ENCODE data around the gene CHCHD6.

Gene CHCHD6

DNA sequence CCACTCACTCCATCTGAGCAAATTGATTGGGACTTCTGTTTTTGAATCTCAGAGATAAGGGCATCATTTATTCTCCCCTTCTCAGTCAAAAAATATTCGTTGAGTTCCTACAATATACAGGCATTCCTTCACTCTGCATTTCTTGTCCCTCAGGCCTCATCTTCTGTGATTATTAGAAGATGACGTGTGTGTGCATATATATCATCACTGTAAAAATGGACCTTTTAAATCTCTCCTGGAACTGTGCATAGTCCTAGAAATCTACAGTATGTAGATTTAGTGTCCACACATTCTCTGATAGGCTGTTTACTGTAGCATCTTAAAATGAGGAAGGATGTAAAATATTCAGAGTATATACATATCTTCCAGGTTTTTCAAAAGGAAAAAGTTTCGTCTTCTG lies 235.7 kb downstream of the CHCHD6 start:
- DNase-seq (ENCODE audit: low read depth) = no peak

- DNase-seq (ENCODE audit: low read depth) = peak; percentile 45
These were observed 237.8 kb downstream of the CHCHD6 start for GRCh38 chr3:126941721-126942270.

- no peak for DNase-seq (ENCODE audit: low read depth)
These were observed 240.3 kb downstream of the CHCHD6 start for GRCh38 chr3:126944089-126944965.

GRCh38 chr3:126945171-126945721 lies 241.2 kb downstream of the CHCHD6 start:
- no peak for DNase-seq (ENCODE audit: low read depth)

DNA sequence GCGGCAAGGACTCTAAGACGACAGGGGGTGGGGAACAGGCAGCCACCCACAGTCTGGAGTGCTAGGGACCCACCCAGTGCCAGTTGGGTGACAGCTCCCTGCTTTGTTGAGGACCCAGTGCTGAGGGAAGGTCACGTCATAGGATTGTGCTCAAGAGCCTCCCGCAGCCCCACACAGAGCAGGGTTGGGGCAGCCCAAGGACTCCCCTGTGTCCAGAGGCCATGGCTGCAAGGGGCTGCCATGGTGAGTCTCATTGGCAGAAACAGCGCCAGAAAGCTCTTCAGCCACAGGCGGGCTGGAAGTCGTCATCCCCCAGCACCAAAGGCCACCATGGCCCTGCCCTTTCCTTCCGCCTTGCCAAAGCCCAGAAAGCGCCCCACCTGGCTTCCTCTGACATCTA lies 241.9 kb downstream of the CHCHD6 start:
- no peak for DNase-seq (ENCODE audit: low read depth)

GRCh38 chr3:126946405-126946804 lies 242.4 kb downstream of the CHCHD6 start:
- no peak for DNase-seq (ENCODE audit: low read depth)

GRCh38 chr3:126947429-126947828 lies 243.4 kb downstream of the CHCHD6 start:
- DNase-seq (ENCODE audit: low read depth) = no peak

DNA sequence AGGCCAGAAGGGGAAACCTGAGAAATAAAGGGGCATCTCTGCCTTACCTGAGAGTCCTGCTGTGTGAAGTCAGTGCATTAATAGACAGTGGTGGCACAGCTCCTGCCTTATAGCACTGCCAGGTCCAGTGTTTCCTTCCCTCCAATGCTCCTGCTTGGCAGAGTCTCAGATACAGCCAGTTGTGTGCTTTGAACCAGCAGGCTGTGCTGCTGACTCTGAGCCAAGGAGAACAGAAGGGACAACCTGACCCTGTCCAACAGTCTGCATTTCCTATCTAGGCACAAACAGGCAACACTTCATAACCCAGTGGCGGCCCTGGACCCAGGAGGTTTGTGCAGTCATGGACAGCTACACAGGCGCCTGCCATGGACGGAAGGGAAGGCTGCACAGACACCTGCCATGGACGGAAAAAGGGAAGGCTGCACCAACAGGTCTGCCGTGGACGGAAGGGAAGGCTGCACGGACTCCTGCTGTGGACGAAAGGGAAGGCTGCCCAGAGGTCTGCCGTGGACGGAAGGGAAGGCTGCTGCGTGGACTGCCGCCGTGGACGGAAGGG lies 245.0 kb downstream of the CHCHD6 start:
- DNase-seq (ENCODE audit: low read depth) = no peak

GRCh38 chr3:126951561-126951960 lies 247.5 kb downstream of the CHCHD6 start:
- DNase-seq (ENCODE audit: low read depth) = no peak

DNA sequence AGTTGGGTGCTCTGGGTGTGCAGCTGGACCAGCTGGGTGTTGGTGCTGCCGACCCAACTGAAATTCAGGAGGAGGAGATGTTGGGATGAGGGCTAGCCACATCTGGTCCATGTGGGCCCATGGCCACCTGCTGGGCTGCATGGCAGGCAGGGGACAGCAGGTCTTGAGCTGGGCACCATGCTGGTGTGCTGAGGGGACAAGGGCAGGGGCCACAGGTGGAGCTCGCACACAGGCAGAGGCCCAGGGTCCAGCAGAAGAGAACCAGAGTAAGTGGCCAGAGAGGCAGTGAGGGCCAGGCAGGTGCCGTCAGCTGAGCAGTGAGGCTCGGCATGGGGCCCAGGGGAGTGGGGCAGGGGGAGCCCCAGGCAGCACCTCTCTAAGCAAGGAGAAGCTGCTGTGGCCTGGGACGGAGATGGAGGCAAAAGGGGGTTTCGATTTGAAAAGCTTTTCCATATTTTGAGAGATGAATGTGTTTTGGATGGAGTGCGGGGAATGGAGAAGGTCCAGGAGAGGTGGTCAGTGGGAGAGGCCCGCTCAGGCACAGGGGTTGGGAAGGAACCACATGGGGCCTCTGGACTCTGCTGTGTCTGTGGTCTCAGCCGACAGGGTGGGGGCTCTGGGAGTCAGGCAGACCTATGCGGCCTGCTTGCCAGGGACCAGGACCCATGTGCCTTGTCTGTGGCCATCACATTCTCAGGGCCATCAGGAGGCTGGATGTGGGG lies 248.4 kb downstream of the CHCHD6 start:
- no peak for DNase-seq (ENCODE audit: low read depth)

DNA sequence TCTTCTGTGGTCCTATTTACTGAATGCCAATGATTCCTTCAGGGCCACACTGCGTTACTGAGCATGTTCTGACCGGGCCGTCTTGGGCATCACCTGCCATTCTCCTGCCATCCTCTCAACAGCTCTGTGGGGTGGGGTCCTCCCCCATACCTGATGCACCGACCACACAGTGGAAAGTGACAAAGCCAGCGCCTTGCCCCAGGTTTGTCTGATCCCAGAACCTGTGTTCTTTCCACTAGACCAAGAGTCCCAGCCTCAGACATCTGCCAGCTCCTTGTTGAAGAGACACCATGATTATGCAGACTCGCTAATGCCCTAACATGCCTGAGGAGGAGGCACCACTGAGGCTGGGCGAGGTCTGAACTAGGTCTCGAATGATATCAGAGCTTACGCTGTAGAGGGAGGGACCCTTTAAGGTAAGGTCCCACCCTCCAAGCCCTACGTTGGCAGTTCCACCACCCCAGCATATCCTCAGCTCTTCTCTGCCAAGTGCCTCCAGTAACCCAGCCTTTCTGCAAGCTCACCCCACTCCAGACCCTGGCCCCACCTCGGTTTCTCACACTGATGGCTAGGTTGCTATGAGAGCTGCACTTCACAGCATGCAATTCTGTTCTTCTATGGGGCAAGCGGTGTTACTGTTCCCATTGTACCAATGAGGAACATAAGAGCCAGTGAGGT lies 249.1 kb downstream of the CHCHD6 start:
- DNase-seq (ENCODE audit: low read depth) = no peak

- peak; percentile 63 for DNase-seq (ENCODE audit: low read depth)
These were observed 250.3 kb downstream of the CHCHD6 start for GRCh38 chr3:126954141-126954842.

GRCh38 chr3:126955004-126955790 lies 251.2 kb downstream of the CHCHD6 start:
- no peak for DNase-seq (ENCODE audit: low read depth)

DNA sequence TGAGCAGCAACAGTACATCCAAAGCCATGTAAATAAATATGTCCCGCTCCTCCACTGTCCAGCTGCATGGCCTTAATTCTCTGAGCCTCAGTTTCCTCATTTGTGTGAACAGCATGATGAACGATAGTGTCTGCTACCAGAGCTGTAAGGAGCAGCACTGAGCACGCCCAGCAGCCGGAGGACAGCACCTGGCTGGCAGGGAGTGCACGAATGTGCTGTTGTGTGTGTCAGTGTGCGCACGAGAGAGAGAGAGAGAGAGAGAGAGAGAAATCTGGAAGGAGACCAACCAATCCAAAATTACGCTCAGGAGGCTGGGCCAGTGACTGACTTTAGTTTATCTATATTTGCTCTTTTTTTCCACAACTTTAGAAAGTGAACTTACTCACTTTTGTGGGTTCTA lies 252.3 kb downstream of the CHCHD6 start:
- DNase-seq (ENCODE audit: low read depth) = no peak

DNA sequence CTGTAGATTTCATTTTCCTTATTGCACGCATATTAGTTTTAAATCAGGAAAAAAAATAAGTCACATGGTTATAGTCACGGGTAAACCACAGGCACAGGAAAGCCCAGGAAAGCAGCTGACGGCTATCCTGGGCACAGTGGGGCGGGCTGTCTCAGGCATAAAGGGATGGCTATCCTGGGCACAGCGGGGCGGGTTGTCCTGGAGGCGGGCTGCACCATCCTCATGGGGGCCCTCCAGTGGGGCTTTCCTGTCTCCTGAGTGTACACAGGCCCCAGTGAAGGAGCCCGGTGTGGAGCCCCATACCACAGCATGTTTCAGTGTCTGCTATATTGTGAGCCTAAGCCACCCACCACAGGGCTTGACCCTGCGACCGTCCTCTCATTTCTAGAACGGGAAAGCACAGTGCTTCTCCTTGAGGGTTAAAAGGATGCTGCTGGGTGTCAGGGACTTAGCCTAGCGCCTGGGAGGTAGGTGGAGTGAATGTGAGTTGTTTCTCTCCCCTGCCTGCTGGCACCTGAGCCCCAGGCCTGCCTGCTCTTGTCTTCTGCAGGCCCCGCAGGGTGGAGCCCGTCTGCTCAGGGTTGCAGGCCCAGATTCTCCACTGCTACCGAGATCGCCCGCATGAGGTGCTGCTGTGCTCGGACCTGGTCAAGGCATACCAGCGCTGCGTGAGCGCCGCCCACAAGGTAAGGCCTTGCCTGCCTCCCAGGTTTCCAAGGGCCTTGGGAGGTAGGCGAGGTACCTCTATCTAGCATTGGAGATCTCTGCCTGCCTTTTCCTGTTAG lies 253.0 kb downstream of the CHCHD6 start:
- no peak for DNase-seq (ENCODE audit: low read depth)

DNA sequence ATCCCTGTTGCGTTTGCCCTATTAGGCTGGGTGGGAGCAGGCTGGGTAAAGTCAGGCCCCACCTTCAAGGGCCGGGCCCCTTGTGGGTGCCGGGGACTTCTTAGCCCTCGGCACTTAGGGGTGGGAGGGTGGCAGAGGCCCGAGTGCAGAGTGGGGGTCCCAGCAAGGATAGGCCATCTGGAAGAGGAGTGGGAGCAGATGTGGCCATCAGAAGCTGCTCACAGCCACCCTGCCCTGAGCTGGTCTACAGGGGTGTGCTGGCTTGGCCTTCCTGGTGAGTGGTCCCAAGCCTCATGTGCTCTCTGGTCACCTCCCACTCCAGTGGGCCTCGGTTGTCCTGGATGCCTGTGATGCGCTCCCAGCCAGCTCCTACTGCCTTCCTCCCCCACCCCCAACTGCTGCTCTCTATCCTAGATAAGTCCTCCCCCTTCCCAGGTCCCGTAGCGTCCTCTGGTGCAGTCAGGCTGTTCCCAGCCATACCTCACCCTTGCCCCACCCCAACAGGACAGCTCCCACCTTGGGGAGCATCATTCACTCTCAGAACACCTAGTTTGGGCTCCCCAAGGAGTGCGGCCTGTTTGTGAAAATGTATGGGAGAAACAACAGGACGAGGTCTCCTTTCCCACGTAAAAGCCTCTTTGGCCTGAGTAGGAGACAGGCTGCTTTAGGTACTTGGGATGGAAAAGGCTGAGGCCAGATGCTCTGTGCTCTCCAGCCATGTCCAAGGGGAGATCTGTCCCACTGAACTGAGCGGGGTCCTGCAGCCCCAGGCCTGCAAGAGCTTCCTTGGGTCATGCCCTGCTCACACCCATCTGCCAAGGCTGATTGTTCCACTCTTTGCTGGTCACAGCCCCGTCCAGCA lies 254.0 kb downstream of the CHCHD6 start:
- no peak for DNase-seq (ENCODE audit: low read depth)

GRCh38 chr3:126958638-126959085 lies 254.6 kb downstream of the CHCHD6 start:
- no peak for DNase-seq (ENCODE audit: low read depth)

DNA sequence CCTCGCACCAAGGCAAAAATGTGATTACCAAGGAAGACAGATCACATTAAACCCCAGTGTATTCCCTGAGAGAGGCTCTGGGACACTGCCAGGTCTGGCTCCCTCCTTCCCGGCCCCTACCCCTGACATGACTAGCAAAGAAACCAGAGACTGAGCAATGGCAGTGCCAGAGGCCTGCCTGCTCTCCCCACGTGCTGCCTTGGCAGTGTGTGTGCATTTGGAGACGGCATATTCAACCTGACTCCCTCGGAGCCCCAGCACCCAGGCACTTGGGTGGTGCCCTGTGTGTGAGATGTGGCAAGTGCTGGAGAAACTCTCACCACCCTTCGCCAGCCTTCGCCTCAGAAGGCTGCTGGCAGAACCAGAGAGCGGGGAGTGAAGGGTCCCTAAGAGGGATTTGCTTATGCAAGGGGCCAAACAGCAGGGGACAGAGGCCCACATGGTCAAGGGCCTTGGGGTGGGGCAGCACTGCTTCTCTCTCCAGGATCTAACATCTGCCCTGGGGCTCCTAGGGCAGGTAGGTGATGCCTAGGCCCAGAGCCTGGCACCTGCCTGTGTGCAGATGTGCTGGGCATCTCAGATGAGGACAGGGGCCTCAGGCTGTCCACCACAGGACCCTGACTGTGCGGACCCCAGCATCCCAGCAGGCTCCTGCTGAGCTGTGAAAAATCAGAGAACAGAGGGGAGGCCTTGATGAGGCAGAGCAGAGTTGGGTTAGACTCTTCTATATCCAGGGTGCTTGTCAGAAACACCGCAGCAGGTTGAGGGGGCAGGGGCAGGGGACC lies 255.3 kb downstream of the CHCHD6 start:
- DNase-seq (ENCODE audit: low read depth) = no peak
